Measurements from ENCODE around the gene CCT8. TPM values are rescaled to one million over a fixed set of nuclear protein-coding genes. Genes with fewer than 3 reads are reported as not detected.

CCT8 gene
- total and polyA plus RNA-seq, 9 of the 15 experiments (the other 6 are each of a cell fraction or from before 2014, with no cell fraction given) = 451 to 1,153 (median 677) TPM

DNA sequence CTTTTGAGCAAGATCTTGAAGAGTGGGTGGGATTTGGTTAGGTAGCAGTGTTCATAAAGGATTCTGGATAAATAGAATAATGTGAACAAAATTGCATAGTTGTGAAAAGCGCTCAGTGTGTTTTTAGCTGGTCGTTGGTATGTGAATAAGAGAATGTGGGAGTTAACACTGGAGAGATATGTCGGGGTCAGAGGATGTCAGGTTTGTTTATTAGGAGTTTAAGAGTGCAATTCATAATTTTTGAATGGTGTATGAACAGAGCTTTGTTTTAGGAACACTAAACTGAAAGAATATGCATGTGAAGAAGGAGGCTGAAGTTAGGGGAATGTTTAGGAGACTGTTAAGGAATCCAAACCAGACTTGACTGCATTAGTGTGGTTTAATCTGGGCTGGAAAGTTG is 39.6 kb downstream of the CCT8 start:
- in situ Hi-C loops (cut with MboI) = no loop called here
- ChIA-PET POLR2A (interaction anchor here (1.0 to 3.5 kb wide), 2 partner anchors 9 to 47 kb away, joined by 3 to 12 read pairs; partner anchors contain the start of gene USP16), CTCF (ENCODE audit: low intra/inter-chr PET ratio) (no interaction called here)
- FAIRE-seq = no peak
- Histone ChIP-seq H3K27me3 (ENCODE audit: control insufficient read depth in 2 of 2, insufficient read depth in 2 of 2, low read length in 2 of 2) (no peaks in the 10 kb centered on the region), H3K4me1 (replicated peaks in 1 of 2; ENCODE audit: control insufficient read depth in 2 of 2, insufficient read depth in 2 of 2, low read length in 2 of 2) (no peaks in the 10 kb centered on the region), H3K79me2 (ENCODE audit: control insufficient read depth, insufficient read depth, low read length) (peaks cover 6% of the 10 kb centered on the region; the same call in 2 of the 3 replicates), H4K20me1 (replicated peaks; ENCODE audit: control insufficient read depth, insufficient read depth, low read length) (no peaks in the 10 kb centered on the region), H3K27ac (ENCODE audit: extremely low read depth, low read depth, low read length) (no peak overlapping the region), H3K36me3 (ENCODE audit: control insufficient read depth, insufficient read depth, low read length) (peaks cover 92% of the 10 kb centered on the region), H2AFZ (ENCODE audit: low read depth, low read length) (no peak overlapping the region), H3K9me1 (ENCODE audit: control insufficient read depth, insufficient read depth, low read length) (no peaks in the 10 kb centered on the region), H3K4me3 (no peak overlapping the region), H3K9ac (ENCODE audit: insufficient read depth in 1 of 2, low read depth in 2 of 2, low read length in 2 of 2) (no peak overlapping the region), H3K9me3 (replicated peaks; ENCODE audit: control insufficient read depth, insufficient read depth, low read depth, low read length) (no peaks in the 10 kb centered on the region), H3K4me2 (ENCODE audit: insufficient read depth, low read length) (no peak overlapping the region)
- BruUV-seq (replicated peaks) = no TSS peak
- no peak for ATAC-seq
- TF ChIP-seq EWSR1 (IDR thresholded peaks at IDR 0.05; ENCODE audit: borderline replicate concordance, low read depth, partially characterized antibody) = no peak
- TF ChIP-seq RBBP5 (IDR thresholded peaks at IDR 0.05; ENCODE audit: borderline replicate concordance, insufficient read depth, low read length, poor library complexity, severe bottlenecking) = no peak
- TF ChIP-seq GTF2E2 (tag; IDR thresholded peaks at IDR 0.05) = no peak
- TF ChIP-seq CEBPG (CRISPR knock-in tag; IDR thresholded peaks at IDR 0.05) = no peak
- TF ChIP-seq CEBPG (tag; conservative IDR thresholded peaks at IDR 0.05 in 1 of 2, IDR thresholded peaks at IDR 0.05 in 1 of 2) = no peak
- no peak for TF ChIP-seq MIER1 (IDR thresholded peaks at IDR 0.05; ENCODE audit: low read depth)
- no peak for TF ChIP-seq HNRNPL (IDR thresholded peaks at IDR 0.05; ENCODE audit: low read depth, low read length)
- TF ChIP-seq NR2F6 (CRISPR knock-in tag; IDR thresholded peaks at IDR 0.05) = no peak
- TF ChIP-seq ZNF175 (CRISPR knock-in tag; IDR thresholded peaks at IDR 0.05; ENCODE audit: low read depth) = no peak
- no peak for TF ChIP-seq SIN3A (IDR thresholded peaks at IDR 0.05; ENCODE audit: borderline replicate concordance in 2 of 2, control insufficient read depth in 1 of 2, low read depth in 2 of 2, low read length in 2 of 2)
- TF ChIP-seq ZNF584 (CRISPR knock-in tag; IDR thresholded peaks at IDR 0.05; ENCODE audit: low read depth) = no peak
- no peak for TF ChIP-seq ZBTB33 (CRISPR knock-in tag; IDR thresholded peaks at IDR 0.05)
- no peak for TF ChIP-seq BDP1 (IDR thresholded peaks at IDR 0.05; ENCODE audit: insufficient read depth, insufficient read length)
- no peak for TF ChIP-seq HLTF (IDR thresholded peaks at IDR 0.05)
- no peak for TF ChIP-seq ZNF431 (CRISPR knock-in tag; IDR thresholded peaks at IDR 0.05)
- no peak for TF ChIP-seq NCOA4 (IDR thresholded peaks at IDR 0.05; ENCODE audit: partially characterized antibody)
- WGBS (ENCODE audit: insufficient coverage, low coverage, missing lambda C conversion rate) = 78% methylated on average over 3 of the region's 3 CpGs
- DNase-seq (ENCODE audit: extremely low read depth in 1 of 4, low spot score in 3 of 4) = no peak
- intact Hi-C loops (cut with micrococcal nuclease) = no loop called here

All from K562 (cell line).